ENCODE results near the gene TEAD2.
"Not testable (repeated sequence)": the region's sequence is repeated elsewhere in the genome, so short reads cannot be mapped to it uniquely, and the experiment has no call there.

The TEAD2 gene

DNA sequence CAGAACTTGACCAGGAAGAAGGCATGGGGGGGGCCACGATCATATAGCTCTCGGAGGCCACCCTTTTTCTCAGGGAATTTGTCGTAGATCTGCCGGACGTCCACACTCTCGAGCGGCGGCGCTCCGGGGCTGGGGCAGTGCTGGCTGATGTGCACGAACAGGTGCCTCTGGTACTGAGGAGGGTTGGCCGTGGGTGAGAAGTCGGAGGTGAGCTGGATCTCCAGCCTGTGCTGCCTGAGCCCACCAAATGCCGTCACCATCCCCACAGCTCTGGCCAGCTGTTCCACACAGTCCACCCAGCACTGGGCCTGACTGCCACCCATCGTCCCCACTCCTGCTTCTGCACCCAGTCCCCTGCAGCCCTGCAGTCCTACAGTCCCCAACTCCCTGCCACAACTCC is 15.0 kb downstream of the TEAD2 start:
- no peak for DNase-seq

DNA sequence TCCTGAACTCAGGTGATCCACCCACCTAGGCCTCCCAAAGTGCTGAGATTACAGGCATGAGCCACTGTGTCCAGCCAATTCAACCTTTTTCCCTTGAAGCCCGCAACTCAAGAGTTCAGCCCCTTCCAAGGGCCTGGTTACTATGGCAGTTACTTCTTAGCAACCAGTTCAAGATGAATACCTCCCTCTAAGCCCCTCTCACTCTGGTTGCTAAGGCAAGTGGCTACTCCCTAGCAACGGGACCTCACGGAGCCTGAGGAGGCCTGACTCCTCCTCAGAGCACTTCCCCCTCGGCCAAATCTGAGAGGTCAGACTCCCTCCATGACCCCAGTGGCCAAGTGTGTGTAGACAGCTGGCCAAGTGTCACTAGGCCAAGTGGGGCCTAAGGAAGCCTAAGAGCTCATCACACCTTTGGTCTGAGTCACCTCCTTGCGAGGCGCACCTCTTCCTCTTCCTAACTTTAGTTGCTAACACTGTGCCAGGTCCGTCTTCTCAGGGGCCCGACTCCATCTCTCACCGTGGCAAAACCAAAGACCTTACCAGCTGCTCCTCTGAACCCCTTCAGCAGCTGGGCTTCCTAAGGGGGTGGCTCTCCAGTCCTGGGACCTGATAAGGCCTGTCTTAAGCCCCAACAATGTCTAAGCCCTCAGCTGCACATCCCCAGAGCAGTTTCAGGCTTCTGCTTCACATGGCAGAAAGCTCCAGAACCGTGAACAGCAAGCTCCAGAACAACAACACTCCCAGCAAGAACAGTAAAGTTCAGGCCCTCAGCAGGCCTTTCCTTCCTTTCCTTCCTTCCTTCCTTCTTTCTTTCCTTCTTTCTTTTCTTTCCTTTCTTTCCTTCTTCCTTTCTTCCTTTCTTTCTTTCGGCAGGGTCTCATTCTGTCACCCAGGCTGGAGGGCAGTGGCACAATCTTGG is 17.5 kb downstream of the TEAD2 start:
- no peak for DNase-seq

DNA sequence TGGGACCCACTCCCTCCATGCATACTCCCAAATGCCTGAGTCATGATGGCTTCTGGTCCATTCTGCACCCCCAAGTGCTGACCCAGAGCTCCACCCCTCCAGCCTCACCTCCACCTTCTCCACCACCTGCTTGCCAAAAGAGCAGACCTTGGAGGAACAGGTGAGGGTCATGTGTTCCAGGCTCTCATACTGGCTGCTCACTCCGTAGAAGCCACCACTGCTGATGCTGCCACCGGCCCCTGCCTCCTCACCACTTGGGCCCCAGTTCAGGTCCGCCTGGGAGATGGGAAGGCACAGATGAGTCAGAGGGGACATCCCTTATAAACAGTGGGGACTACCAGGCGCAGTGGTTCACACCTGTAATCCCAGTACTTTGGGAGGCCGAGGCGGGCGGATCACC is 19.1 kb downstream of the TEAD2 start:
- no peak for DNase-seq

DNA sequence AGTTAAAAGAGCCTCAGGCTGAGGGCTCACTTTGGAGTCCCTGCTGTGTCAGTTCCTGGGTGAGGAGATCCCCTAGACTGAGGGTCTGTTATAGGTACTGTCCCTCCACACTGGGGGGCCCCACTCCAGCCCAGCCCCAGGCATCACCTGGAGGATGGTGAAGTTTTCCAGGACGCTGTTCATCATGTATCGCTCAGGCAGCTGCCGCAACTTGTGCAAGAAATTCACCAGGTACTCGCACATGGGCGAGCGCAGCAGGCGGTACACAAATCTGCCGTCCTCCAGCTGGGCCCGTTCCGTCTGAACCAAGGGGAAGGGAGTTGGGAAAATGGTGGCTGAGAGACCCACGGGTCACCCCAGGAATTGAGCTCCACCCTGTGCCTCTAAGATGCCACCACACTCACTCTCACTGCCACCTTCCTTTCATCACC is 19.9 kb downstream of the TEAD2 start:
- no peak for DNase-seq

DNA sequence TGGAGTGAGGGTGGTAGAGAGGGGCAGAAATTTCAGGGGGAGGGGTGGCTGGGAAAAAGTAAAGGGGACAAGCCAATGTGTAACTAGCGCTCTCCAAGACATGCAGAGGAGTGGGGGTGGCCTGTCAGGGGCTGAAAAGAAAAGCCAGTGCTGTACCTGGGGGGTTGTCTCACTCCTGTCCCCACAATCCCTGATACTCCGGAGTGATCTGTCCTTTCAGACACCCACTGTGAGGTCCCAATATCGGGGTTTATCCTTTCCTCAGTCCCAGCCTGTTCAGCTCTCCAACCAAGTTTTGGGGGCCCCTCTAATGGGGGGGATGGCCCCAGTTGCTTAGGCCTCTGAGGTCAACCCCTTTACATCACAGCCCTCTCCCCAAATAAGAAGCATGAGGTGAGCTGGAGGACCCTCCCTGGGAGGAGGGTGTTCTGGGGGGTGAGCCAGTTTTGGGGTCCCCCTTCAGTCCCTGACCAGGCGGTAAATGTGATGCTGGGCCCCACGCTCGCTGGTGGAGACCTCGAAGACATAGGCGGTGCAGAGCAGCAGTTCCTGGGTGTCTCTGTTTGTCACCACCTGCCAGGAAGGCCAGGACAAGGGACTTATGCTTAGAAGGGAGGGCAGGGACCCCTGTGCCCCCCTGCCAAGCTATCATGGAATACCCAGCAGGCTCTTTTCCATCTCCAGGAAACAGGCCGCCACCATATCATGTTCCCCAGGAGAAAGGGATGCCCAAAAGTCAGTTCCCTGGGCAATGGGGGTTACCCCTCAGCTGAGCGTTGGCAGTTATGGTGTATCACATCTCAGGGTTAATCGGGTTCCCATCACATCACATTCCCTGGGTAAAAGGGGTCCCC is 21.1 kb downstream of the TEAD2 start:
- DNase-seq: no peak

DNA sequence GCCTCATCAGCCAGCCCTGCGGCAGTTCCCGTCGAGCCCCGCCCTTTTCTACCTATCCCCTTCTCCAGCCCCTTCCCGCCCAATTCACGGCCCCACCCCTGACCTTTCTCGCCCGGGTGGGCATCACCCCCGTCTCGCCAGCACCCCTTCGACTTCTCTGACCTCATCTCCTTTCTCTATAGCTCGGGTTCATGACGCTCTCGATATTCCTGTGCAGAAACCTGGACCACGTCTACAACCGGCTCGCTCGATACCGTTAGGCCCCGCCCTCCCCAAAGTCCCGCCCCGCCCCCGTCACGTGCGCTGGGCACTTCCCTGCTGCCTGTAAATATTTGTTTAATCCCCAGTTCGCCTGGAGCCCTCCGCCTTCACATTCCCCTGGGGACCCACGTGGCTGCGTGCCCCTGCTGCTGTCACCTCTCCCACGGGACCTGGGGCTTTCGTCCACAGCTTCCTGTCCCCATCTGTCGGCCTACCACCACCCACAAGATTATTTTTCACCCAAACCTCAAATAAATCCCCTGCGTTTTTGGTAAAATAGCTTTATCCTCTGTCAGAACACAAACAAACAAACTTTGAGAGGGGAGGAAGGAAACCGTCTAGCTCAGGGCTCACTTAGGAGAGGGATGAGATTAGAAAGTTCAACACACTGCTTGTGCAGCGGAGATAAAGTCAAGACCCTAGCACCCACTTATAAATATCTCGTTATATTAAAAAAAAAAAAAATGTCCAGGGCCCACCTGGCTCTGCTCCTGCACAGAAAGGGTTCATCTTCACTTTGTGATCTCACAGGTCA is 21.9 kb downstream of the TEAD2 start:
- DNase-seq: no peak

DNA sequence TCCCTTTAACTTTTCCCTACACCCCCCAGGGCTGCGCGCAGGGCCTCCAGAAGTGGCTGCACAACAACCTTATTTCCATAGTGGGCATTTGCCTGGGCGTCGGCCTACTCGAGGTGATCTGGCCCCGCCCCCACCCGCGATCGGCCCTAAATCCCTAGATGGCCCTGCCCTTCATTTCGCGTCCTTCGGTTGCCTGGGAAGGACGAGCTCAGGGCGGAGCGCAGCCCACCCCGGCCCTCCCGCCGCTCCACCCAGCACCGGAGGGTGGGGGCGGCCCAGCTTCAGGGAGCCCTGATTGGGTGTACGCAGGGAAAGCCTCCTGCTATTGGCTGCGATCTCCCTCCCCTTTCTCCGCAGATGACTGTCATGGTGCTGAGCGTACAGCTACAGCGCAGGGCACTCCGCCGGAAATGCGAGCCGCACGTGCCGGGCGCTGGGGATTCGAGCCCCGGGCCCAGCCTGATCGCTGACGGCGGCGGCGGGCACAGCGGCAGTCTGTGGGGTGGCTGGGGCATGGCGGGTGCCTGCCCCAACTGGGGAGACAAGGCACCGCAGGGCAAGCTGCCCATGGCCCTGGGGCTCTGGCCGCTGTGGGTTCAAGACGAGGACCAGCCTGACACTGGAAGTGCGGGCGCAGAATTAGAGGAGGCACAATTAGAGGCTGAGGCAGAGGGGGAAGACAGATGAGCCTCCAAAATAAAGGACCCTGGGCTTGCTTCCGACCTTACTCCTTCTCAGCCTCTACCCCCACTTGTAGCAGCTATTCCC is 22.7 kb downstream of the TEAD2 start:
- DNase-seq: no peak

DNA sequence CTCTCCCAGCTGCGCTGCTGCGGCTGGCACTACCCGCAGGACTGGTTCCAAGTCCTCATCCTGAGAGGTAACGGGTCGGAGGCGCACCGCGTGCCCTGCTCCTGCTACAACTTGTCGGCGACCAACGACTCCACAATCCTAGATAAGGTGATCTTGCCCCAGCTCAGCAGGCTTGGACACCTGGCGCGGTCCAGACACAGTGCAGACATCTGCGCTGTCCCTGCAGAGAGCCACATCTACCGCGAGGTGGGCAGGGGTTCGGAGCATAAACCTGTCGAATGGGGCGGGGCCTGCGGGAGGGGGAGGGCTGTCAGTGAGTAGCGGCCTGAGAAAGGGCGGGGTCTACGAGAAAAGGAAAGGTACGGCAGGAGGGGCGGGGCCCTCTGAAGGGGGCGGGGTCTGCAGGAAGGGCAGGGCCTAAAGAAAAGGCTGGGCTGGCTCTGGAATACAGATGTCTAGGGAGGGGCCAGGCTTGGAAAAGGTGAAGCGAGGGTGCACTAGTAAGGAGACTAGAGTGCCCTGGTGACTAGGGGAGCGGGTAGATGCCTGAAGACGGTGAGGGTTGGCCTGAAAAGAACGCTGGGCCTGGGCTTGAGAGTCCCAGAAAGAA is 23.4 kb downstream of the TEAD2 start:
- no peak for DNase-seq

DNA sequence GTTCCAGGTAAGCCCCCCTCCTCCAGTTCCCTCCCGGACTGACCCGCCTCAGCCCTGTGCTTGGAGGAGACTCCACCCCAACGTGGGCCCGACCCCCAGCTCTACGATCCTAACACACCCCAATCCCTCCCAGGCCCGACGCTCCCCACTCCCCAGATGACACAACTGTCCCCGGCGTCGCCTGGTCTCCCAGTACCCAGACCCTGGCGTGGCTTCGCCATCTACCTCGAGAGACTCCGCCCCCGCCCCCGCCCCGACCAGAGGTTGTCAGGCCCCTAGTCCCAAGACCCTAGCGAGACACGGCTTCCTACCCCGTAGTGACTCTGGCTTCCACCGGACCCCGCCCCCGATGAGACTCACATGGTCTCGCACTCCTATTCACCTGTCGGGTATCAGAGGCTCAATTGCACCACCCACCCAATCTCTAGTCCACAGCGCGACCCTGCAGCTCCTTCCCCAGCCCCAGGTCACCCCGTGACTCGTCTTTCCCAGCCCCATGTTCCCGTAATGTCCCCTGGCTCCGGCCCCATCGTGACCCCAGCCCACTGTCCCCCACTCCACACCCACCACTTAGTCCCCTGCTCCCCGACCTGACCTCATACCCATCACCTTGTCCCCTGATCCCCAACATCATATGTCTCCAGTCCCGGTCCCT is 24.1 kb downstream of the TEAD2 start:
- DNase-seq: no peak

DNA sequence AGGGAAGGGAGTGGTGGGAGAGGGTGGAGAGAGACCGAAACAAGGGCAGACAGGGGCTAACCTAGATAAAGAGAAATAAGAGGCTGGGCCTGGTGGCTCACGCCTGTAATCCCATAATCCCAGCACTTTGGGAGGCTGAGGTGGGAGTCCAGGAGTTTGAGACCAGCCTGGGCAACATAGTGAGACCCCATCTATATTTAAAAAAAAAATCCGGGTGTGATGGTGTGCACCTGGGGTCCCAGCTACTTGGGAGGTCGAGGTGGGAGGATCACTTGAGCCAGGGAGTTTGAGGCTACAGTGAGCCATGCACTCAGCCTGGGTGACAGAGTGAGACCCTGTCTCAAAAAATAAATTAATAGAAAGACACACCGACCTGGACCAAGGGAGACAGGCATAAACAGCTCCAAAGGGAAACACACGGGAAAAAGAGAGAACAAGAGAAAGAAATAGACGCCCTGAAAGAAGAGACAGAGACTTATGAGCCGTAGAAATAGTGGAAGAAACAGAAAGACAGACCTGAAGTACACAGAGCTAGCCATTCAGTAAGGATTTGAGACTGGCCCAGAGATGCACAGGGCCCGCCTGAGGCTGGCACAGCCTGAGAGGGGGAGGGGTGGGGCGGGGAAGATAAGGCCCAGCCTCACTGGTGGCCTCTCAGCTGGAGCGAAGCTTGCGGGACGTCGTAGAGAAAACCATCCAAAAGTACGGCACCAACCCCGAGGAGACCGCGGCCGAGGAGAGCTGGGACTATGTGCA is 24.8 kb downstream of the TEAD2 start:
- no peak for DNase-seq

DNA sequence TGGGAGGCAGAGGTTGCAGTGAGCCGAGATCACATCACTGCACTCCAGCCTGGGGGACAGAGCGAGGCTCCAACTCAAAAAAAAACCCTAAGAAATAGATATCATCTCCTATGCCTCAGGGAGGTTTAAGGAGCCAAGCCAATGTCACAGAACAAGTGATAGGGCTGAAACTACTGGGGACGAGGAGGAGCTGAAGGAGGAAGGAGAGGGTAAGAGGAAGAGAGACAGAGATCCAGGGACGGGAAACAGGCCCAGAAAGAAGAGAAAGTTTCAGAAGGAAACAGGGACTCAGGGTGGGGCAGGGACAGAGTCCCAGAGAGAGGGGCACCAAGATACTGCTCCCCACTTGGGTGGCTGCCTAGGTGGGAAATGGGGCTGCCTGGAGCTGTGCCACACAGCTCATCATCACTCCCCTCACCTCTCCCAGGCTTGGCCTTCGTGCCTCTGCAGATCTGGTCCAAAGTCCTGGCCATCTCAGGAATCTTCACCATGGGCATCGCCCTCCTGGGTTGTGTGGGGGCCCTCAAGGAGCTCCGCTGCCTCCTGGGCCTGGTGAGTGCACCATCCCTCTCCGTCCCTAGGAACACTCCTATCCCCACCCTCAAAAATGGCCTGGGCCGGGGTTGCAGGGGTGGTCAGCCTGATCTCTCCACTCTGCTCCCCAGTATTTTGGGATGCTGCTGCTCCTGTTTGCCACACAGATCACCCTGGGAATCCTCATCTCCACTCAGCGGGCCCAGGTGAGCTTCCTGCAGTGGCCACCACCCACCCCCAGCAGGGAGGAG is 25.5 kb downstream of the TEAD2 start:
- no peak for DNase-seq

DNA sequence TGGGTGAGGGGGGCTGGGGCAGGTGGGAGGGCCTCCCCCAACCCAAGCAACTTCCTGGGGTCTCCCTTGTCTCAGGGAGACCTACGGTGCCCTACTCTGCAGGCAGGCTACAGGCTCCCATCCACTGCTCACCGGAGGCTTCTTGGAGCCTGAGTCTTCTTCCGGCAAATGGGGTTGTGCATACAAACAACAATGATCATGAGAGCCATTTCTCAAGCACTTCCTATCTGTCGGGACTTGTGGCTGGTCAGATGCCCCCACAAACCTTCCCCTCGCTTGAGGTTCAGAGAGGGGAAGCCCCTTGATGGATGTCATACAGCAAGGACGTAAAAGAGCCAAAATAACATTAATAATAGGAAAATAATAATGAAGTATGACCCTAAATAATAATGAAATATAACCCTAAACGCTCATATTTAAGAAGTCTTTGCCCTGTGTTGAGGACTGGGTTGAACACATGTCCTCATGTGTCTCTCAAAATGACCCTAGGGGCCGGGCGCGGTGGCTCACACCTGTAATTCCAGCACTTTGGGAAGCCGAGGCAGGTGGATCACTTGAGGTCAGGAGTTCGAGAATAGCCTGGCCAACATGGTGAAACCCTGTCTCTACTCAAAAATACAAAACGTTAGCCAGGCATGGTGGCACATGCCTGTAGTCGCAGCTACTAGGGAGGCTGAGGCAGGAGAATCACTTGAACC is 26.3 kb downstream of the TEAD2 start:
- peak; percentile 28 for DNase-seq

DNA sequence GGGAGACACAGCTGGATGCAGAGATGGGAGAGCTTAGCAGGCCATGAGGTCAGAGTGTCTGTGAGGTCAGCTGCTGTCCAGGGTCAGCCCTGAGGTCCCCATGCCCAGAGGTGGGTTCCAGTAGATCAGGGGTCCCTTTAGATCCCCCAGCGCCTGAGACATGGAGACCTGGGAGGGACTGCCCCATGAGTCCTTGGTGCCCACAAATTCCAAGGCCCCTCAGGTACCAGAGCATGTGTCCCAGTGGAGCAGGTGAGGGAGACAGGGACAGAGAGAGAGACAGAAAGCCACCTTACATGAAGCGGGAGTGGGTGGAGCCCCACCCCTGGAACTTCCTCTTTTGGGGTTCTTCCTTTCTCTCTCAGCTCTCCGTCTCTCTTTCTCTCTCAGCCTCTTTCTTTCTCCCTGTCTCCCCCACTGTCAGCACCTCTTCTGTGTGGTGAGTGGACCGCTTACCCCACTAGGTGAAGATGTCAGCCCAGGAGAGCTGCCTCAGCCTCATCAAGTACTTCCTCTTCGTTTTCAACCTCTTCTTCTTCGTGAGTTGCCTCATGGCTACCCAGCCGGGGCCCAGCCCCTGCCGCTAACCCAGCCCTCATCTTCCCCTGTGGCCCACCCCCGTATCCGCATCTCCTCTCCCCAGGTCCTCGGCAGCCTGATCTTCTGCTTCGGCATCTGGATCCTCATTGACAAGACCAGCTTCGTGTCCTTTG is 27.0 kb downstream of the TEAD2 start, which contains the start of gene CD37:
Gene CD37 (plus strand): TSS at position 336 of the 713 bp plus-strand sequence. CDS start 135 bp downstream, at position 471.
- peak; percentile 62 for DNase-seq

DNA sequence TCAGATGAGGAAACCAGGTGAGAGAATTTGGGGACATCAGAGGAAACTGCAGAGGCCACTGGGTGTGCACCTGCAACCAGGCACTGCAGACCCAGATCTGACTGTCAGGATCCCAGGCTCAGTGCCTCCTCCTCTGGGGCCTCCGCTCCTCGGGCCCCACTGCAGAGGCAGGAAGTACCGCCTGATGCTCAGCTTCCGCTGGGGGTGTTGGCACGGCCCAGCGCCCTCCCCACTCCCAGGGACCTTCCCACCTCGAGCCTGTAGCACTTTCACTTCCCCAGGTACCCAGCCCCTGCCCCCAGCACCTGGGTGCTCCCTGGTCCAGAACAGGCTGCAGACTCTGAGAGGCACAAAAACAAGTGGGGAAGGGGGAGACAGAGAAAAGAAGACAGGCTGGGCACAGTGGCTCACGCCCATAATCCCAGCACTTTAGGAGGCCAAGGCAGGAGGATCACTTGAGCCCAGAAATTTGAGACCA is 28.4 kb downstream of the TEAD2 start:
- DNase-seq: peak; percentile 69

DNA sequence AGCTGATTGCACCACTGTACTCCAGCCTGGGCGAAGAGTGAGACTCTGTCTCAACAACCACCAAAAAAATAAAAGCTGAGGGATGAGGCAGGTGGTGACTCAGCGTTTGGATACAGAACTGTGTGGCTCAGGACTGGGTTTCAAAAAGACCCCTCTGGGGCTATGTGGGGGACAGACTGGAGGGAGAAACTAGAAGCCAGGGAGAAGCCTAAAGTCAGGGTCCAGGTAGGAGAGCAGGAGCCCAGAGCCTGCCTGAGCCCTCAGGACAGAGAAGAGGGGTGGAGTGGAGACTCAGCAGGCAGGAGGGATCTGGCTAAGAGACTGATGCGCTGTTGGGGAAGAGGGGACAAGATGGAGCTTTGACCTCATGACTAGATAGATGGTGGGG is 28.8 kb downstream of the TEAD2 start:
- no peak for DNase-seq

DNA sequence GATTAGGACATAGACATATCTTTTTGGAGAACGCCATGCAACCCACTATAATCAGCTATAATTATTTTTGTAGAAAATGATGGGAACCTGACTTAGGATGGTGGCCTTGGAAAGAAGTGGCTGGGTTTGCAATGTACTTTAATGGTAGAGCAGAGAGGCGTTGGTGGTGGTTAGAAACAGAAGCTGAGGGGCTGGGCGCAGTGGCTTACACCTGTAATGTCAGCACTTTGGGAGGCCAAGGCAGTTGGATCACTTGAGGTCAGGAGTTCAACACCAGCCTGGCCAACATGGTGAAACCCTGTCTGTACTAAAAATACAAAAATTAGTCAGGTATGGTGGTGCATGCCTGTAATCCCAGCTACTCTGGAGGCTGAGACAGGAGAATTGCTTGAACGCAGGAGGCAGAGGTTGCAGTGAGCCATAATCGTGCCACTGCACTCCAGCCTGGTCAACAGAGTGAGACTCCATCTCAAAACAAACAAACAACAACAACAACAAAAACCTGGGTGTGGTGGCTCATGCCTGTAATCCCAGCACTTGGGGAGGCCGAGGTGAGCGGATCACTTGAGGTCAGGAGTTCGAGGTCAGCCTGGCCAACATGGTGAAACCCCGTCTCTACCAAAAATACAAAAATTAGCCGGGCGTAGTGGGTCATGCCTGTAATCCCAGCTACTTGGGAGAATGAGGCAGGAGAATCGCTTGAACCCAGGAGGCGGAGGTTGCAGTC is 29.4 kb downstream of the TEAD2 start:
- DNase-seq: not testable (repeated sequence)

DNA sequence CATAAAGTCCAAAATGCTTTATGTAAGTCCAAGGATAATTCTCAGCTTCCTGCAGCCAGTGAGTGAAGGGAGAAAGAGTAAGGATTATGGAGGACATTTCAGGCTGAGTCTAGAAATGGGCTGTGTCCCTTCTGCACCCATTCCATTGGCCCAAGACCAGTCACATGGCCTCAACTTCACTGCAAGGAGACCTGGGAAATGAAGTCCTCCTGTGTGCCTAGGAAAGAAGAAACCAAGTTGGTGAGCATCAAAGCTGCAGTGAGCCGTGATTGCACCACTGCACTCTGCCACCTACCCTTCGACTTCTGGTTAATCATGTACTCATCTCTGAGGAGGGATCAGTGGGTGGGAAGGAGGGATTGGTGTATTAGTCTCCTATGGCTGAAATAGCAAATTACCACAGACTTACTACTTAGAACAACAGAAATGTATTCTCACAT is 30.6 kb downstream of the TEAD2 start:
- DNase-seq: peak; percentile 68

Measured in central memory CD4-positive, alpha-beta T cell (primary cell).